GM18907 (cell line): Measurements from ENCODE around the gene VIPAS39.
A peak's percentile ranks its signal among the peaks of the same experiment; 100 is the strongest.

Experiments used
- ATAC-seq: cut with Tn5 transposase; IDR thresholded peaks from one replicate; pipeline ENCODE4 v1.9.1; 2021; ENCODE audit warnings: mild to moderate bottlenecking, moderate library complexity; ENCODE audit not compliant: unreplicated experiment

Gene VIPAS39

DNA sequence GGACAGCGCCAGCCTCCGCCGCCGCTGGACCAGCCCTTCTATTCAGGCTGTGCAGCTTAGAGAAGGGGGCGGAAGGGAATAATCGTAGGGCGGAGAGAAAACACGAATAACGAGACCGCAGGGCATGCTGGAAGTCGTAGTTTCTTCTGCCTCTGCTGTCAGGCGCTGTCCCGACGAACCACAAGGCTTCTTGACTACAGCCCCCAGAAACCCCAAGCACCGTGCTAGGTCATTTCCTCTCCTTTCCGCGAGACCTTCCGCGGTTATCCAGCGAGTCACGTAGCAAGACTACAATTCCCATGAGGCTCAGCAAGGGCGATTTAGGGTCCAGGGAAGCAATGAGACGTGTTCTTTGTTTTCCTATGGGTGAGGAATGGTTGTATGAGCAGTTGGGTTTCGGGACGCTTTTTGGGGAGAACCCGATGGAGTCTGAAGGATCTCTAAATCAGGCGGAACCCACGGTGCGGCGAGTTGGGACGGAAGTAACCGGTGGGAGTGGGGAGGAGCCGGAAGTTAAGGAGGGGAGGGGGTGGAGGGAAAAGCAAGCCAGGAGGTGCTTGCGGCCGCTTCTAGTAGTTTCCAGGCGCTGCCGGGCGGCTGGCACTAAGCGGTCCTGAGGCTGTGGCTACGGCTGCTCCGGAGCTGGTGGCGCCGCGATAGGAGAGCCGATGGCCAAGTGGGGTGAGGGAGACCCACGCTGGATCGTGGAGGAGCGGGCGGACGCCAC lies at the start of gene VIPAS39, which contains the start of gene AHSA1:
TSS of gene VIPAS39 (minus strand) at position 80 of the 727 bp plus-strand sequence. CDS start 3,499 bp downstream, outside the sequence.
TSS of gene AHSA1 (plus strand) at position 572 of the 727 bp plus-strand sequence. CDS start at position 669, 97 bp downstream.
- ATAC-seq, result peak; percentile 93

- no peak for ATAC-seq
Measured at GRCh38 chr14:77505031-77505430, 47.6 kb upstream of the VIPAS39 start.

DNA sequence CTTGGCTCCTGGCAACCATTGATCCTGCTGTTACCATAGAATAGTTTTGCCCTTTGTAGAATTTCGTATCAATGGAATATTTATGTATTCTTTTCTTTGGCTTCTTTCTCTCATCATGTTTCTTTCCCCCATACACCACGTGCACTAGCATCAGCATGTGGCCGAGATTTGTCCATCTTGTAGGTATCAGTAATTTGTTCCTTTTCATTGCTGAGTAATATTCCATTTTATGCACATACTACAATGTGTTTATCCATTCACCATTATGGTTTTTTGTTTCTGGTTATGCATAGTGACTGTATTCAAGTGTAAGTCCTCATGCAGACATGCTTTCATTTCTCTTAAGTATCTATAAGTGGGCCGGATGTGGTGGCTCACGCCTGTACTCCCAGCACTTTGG lies 45.7 kb upstream of the VIPAS39 start:
- ATAC-seq, result no peak

DNA sequence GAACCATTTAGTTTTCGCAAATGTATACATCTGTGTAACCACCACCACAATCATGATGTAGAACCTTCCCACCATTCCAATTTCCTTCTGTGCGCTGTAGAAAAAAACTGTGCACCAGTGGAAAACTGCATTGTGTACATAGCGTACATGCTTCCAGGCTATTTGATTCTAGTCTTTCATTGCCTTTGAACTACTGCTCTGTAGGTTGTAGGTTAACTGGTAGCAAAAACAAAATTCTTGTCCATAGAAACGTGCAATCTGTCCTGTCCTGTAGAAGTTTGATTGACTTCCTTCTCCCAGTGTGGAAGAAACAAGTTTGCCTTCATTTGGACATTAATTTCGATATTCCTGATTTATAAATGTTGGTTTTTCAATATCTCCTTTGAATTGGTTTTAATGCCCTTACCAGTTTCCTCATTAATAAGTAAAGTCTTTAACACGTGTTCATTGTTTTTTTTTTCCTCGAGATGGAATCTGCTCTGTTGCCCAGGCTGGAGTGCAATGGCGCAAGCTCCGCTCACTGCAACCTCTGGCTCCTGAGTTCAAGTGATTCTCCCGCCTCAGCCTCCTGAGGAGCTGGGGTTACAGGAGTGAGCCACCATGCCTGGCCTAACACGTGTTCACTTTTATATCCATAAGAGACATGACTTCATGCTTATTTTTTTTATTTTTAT lies 44.8 kb upstream of the VIPAS39 start:
- ATAC-seq, result no peak

DNA sequence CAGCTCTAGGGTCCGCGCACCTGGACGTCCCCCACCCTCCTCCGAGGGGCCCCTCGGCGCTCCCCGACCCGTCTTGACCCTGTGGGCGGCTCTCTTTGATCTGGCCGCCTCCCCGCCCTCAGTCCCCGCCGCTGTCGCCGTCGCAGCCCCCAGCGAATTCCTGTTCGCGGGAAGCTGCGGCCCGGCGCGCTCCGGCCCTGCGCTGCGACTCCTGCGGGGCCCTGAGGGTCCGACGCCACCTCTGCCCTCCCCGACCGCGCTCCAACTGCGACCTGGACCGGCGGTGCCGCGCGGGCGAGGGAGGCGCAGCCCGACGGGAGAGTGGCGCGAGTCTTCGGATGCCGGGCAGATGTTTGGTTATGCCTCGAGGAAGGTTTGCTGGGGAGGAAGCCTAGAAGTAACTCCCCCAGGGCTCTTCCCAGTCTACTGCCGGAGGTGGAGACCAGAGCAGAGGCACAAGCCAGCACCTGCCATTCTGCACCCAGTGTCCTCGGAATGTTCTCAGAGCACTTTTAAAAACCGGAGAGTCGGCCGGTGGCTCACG lies 41.7 kb upstream of the VIPAS39 start:
- peak; percentile 32 for ATAC-seq

GRCh38 chr14:77498120-77498979 lies 40.9 kb upstream of the VIPAS39 start, which contains the start of gene ISM2:
Gene ISM2 (minus strand): TSS chr14:77498816. CDS start chr14:77498793, 23 bp downstream.
- ATAC-seq, result peak; percentile 65

DNA sequence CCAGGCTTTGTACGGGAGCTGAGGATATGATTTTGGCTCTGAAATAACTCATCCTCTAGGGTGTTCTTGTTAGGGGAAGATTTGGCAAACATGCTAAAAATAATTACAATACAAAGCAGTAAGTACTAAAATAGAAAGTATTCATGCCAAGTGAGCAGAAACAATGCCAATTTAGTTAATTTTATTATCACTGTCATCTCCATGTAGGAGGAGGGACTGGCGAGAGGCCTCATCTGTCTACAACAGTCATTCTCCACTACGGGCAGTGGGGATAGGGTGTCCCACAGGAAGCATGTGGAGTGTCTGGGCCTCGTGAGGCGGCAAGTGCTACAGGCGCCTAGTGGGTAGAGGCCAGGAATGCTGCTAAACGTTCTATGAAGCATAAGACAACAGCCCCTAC lies 37.9 kb upstream of the VIPAS39 start:
- ATAC-seq, result no peak

DNA sequence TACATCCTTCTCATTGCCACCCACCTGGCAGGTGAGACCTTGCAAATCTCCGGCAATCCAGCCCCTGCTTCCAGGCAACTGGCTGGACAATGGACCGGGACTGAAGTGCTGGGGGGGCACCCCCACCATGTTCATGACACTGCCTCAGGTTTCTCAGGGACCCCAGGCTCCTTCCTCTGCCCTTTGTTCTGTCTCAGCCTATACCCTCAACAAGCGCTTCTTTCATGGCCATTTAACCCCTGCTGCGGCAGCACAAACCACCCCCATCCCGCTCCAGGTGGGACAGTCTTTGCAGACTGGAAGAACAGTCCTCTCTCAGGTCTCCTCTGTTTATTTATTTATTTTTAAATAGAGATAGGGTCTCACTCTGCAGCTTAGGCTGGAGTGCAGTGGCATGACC lies 33.7 kb upstream of the VIPAS39 start:
- no peak for ATAC-seq

DNA sequence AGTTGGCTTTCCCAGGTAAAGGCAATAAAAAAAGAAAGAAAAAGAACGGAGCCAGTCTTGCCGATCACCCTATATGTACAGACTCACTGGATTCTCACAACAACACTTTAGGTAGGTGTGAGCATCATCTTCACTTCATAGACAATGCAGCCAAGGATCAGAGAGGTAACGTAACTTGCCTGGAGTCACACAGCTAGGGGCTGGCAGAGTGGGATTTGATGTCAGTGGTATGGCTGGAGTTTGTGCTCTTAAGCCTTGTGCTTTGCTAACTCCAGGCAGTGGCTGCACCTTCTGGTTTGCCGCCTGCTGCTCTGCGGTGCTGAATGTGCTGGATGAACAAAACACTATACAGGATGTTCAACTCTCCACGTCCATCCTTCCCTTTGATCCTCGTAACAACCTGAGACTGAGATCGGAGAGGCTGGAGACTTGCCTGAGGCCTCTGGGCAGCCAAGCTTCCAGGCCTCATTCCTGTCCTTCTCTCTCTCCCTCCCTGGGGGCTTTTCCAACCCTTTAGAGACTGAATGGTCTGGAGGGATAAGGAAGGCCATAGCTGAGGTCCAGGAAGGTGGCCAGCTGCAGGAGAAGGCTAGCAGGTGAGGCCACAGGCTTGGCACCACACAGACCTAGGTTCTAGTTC lies 33.1 kb upstream of the VIPAS39 start:
- no peak for ATAC-seq

DNA sequence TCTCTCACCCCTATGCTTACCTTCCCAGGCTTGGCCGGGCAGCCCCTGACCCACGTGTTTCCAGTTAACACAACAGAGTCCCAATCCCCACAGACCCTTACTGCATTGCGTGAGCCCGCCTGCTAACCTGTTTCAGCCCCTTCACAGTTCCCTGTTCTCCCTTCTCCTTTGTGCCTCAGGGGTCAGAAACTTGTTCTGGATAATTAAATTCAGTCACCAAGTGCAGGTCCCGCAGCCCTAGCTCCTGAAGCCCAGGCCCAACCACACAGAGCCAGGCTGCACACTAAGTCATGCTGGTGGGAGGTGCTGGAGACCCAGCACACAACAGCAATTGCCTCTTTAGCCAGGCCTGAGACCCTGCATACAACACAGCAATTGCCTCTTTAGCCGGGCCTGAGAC lies 31.6 kb upstream of the VIPAS39 start:
- ATAC-seq, result no peak

DNA sequence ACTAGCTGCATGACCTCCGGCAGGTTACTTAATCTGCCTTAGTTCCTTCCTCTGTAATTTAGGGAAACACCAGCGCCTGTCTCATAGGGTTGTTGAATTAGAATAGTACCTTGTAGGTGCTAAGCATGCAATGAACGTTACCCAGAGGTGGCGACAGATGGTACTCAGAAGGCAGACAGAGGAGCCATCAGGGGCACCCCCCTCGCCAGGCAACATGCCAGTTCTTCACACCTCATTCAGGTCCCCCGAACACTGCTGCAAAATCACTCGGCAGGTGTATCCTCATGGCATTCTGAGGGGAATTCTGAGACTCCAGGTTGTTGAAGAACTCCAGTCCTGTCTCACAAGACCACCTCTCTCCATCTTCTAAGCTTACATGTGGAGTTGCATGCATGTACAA lies 31.2 kb upstream of the VIPAS39 start:
- no peak for ATAC-seq

- no peak for ATAC-seq
Measured at GRCh38 chr14:77485901-77486678, 28.7 kb upstream of the VIPAS39 start.

- ATAC-seq, result no peak
Measured at GRCh38 chr14:77485256-77485655, 27.9 kb upstream of the VIPAS39 start.

DNA sequence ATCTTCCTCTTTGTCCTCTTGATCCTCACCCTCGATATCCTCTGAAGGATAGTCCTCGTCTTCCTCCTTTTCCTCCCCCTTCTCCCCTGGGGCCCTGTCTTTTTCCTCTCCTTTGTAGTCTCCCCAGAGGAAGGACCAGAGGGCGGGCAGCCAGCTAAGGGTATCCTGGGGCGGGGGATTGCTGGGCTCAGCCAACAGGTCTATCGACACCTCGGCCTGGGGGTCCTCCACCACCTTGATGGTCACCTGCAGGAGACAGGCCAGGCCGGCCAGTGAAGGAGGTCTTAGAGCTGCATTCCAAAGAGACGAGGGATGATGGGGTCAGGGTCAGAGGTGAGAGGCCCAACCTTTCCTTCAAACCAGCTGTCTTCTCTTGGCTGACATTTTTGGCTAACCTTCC lies 25.0 kb upstream of the VIPAS39 start:
- no peak for ATAC-seq

DNA sequence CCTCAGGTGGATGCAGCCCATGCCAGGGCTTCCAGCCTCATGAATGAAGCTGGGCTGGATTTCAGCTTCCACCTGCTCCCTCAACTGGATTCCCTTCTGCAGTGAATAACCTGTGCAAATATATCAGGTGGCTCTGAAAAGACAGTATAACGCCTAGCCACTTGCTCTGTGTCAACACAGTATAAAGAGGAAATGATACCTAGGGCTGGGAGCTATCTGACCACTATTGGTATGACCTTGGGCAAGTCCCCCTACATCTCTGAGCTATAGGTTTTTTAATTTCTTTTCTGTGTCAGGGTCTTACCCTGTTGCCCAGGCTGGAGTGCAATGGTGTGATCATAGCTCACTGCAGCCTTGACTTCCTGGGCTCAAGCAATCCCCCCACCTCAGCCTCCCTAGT lies 21.4 kb upstream of the VIPAS39 start:
- peak; percentile 92 for ATAC-seq

- no peak for ATAC-seq
Measured at GRCh38 chr14:77478029-77478428, 20.6 kb upstream of the VIPAS39 start.

DNA sequence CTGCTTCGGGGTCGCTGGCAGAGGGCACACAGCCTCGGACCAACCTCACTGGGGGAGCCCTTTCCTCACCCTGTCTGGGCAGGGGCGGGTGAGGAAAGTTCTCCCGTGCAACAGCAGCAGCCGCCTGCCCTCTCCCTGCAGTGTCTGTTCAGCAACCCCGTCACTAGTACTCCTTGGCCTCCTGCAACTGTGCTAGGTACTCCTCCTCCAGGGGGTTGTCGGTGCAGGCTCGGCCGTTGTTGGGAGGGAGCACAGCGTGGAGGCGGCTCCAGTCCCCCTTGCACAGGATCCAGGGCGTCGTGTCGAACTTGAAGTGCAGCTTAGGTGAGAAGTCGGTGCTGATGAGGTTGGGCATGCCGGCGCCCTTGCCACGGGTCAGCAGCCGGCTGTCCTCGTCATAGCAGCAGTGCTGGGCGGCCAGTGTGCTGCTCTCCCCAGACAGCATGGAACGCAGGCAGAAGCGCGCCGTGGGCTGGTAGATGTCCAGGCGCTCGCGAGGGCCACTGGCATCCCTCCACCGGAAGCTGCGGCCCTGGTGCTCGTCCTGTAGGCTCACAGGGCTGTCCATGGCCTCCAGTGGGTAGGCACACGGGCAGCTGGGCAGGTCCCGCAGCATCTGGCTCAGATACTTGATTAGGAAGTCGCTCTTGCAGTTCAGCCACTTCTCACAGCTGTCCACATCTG lies 18.2 kb upstream of the VIPAS39 start:
- no peak for ATAC-seq

GRCh38 chr14:77474479-77475177 lies 17.2 kb upstream of the VIPAS39 start:
- no peak for ATAC-seq

DNA sequence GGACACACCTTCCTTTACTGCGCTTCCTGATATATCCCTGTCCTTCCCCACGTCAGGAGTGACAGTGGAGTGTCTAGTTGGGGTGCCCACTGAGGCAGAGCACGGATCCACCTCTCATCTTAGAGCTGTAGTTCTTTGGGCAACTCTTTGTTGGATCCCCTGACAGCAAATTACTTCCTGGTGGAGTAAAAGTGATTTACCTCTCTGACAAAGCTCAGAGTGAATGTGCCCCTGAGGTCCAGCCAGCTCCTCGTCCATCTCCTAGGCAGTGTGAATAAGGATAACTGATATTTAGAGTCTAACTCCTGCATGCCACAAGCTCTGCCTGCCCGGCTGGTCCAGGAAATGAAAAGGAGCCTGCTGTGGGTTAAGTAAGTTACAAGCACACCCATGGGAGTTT lies 16.5 kb upstream of the VIPAS39 start:
- no peak for ATAC-seq
